ENCODE measurements around the gene ABCC10.
A peak's percentile ranks its signal among the peaks of the same experiment; 100 is the strongest.

ABCC10 gene

DNA sequence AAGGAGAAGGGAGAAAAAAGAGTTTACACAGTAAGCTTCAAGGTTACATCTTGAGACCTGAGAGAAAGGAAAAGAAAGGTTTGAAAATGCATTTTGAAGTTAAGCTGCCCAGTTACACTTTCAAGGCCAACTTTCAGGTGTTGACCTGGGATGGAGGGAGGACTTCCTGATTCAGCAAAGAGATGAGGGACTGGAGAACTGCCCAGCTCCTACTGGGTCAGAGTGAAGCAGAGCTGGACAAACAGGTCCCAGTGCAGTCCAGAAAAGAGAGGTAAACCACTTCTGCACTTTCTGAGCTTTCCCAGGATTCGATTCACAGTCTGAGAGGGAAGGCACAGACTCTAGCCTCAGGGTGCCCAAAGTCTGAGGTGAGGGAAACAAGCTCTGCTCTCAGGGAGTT is 44.1 kb downstream of the ABCC10 start:
- no peak for DNase-seq (ENCODE audit: low read depth)

DNA sequence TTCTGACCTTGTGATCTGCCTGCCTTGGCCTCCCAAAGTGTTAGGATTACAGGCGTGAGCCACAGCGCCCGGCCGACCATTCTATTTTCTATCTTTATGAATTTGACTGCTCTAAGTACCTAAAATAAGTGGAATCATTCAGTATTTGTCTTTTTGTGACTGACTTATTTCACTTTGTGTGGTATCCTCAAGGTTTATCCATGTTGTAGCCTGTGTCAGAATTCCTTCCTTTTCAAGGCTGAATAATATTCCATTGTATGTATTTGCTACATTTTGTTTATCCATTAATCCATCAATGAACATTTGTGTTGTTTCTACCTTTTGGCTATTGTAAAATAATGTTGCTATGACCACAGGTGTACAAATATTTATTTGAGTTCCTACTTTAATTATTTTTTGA is 45.2 kb downstream of the ABCC10 start:
- no peak for DNase-seq (ENCODE audit: low read depth)

DNA sequence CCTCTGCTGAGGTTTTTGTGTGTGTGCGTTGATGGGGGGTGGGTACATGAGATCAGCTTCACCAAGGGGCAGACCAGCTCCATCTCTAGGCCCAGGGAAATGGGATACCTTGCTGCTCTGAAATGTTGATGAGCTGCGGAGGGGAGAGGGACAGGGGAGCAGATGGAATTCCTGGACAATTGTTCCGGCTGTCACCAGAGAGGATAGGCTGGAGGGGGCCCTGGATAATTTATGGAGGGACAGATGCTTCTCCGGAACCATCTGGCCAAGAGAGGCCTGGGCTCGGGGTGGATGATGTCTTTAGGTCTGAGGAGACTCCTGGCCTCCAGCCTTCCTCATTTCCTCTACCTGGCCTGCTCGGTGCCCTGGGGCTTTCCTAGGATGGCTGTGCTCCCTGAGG is 48.2 kb downstream of the ABCC10 start:
- no peak for DNase-seq (ENCODE audit: low read depth)

DNA sequence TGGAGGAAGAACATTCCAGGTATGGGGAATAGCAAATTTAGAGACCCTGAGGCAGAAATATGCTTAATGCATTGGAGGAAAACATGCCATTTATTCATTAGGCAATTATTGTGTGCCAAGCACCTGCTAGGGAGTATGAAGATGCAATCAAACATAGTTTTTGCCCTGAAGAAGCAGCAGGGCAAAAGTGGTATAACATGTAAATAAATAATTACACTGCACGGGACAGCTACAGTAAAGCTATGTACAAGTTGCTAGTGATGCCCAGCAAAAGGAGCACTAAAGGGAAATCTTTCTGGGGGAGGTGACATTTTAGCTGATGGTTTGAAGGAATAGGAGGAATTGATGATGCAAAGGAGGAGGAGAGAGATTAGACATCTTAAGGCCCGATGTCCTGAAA is 49.4 kb downstream of the ABCC10 start:
- no peak for DNase-seq (ENCODE audit: low read depth)

DNA sequence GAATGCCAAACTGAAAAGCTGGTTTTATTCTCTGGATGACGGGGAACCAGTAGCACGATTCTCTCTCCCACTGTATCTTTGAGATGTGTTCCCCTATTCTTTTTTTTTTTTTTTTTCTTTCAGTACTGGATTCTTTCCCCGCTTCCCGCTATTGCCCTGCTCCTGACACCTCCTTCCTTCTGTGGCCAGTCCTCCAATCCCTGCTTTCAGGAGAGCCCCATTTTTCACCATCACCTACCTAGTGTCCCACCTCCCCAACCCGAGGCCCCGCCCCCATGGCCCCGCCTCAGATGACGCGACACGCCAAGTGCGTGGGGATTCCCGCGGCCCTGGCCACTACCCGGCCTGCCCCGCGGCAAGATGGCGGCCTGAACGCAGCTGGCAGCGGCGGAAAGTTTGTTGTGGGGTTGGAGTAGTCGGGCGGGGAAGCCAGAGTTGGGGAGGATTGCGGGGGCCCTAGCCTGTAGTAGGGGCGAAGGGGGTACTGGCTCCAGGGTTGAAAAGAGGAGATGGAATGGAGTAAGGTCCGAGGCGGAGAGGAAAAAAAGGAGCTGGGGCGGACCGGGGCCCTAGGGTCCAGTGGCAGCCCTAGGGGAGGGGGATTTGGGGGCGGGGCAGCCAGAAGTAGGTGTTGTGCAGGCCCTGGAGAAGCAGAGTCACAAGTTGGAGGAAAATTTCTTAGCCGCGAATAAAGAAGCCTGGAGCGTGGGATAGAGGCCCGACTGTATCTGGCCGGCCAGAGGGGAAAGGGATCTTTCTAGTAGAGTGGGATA is 50.1 kb downstream of the ABCC10 start, which contains the start of gene TJAP1:
Gene TJAP1, plus strand, starts transcription at position 336 of the 773 bp plus-strand sequence. CDS start 21,432 bp downstream, outside the sequence.
- DNase-seq (ENCODE audit: low read depth) = peak; percentile 31

DNA sequence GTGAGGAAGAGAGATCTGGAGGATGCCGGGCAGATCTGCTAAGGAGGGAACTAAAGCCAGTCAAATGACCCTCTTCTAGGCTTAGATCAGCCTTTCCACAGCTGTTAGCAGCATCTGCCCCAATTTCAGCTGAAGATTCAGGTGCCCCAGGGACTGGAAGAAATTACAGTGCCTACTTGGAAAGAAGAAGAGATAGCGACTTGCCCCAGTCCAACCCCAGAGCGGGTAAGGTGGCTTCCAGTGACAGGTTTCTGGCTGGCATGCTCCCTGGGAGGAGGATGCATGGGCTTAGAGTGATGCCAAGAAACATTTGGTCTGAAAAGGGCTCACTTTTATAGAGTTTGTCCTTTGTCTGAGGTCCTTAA is 50.6 kb downstream of the ABCC10 start:
- no peak for DNase-seq (ENCODE audit: low read depth)

DNA sequence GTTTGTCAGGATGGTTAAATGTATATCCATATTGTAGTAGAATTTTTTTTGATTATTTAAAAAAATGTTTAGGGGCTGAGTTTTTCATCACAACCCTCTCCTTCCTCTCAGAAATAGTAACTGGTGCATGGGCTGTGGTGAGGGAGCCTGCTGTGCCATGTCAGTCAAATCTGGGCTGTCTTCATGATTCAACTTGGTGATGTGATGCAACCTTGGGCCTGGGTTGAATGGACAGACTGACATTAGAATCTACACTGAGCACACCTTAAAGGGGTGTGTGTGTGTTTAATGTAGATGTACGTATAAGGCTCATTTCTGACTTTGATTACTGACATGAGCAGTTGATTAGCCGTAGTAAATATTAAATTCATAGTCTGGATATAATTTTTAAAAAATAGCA is 53.7 kb downstream of the ABCC10 start:
- no peak for DNase-seq (ENCODE audit: low read depth)

DNA sequence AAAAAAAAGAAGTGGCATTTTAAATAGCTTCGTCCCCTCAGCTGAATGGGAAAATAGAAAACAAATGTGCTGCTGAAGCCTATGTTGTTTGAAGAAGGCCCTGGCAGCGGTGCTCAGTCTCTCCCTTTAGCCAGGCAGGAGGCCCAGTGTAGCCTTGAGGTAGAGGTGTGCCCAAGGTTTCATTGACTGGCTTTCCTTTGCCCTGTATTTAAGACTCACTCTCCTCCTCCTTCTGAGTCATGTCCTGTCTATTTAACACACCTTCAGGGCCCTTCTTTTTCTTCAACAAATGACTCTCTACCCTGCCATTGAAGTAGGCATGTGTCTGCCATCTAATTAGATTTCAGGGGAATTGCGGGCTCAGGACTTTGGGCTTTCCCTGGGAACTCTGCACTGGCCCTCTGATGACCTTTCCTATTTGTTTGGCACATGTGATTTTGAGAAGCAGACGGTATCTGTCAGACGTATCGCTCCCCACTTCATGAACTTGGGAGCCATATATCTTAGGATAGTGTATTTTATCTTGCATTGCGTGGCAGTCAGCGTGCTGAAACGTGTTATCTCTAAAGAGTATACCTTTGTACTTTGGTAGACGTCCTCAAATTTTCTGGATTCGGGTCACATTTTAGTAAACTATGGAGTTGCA is 54.4 kb downstream of the ABCC10 start:
- DNase-seq (ENCODE audit: low read depth) = no peak

DNA sequence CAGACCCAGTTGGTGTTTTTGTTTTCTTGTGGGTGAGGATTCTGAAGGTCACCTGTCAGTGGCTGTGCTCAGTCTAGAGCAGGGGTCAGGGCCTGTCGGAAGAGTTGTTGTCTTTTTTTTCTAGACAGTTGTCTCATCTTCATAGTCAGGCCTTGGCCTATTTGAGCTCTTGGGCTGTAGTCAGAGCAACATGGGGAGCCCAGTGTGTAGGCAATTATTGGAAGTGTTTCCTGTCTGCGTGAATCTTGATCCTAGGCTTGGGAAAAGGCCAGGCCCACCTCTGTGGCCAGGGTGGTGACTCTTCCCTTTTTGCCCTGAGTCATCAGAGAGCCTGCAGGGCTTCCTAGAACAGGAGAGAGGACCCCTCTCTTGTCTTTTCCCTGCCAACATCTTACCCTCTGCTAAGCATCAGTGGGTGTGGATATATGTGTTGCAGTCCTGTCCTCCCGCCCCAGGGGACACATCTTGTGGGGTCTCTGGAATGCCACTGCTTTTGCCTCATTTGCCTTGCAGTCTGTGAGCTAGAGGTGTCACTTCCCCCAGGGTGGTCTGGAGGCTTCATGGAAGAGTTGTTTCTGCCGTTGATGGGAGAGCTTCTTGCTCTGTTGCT is 61.4 kb downstream of the ABCC10 start:
- DNase-seq (ENCODE audit: low read depth) = no peak

DNA sequence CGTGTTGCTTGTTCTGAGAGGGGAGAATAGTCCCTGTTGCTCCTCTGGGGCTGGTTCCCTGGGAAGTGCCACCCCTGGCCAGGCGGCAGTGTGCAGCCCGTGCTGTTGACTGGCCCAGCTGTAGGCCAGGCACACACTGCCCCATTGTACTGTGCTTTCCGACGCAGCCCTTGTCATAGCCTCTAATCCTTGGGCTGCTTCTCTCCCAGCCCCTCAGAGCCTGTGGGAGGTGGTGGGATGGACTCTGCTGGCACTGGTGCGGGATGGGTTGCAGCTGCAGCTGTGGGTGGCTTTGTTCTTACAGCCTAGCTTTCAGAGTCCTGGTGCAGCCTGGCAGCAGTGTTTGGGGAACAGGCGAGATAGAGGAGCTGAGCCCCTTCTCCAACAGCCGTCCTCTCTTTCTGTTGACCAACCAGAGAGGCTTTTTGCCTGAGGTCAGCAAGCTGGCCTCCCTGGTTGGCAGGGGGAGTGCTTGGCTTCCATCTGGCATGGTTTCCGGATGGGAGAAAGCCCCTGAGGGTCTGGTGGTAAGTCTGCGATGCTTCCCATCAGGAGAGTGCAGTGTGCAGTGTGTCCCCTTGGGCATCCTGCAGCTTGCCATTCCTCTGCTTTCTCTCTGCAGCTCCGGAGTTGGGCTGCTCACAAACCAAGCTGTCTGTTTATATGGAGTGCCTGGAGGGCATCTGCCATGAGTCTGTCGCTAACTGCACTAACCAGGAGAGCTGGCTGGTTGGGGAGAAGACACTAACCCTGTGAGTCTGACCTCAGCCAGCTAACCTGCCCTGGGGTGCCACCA is 62.1 kb downstream of the ABCC10 start:
- no peak for DNase-seq (ENCODE audit: low read depth)

DNA sequence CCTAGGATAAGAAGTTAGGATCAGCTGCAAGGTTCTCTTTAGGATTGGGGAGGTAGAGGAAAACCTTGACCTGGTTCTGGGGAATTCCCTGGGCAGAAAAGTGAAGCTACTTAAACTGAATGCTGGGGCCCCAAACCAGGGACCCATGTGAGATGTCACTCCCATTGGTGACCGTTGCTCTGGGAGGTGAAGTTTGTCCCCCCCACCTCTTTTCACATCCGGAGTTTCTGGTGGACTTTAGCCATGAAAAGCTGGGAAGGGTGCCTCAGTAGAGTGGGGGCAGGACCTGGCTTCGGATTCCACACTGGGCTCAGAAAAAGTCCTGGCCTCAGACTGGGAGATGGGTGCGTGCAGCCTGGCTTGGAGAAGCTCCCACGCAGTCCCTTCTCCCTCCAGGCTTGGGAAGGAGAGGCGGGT is 63.2 kb downstream of the ABCC10 start:
- DNase-seq (ENCODE audit: low read depth) = no peak

DNA sequence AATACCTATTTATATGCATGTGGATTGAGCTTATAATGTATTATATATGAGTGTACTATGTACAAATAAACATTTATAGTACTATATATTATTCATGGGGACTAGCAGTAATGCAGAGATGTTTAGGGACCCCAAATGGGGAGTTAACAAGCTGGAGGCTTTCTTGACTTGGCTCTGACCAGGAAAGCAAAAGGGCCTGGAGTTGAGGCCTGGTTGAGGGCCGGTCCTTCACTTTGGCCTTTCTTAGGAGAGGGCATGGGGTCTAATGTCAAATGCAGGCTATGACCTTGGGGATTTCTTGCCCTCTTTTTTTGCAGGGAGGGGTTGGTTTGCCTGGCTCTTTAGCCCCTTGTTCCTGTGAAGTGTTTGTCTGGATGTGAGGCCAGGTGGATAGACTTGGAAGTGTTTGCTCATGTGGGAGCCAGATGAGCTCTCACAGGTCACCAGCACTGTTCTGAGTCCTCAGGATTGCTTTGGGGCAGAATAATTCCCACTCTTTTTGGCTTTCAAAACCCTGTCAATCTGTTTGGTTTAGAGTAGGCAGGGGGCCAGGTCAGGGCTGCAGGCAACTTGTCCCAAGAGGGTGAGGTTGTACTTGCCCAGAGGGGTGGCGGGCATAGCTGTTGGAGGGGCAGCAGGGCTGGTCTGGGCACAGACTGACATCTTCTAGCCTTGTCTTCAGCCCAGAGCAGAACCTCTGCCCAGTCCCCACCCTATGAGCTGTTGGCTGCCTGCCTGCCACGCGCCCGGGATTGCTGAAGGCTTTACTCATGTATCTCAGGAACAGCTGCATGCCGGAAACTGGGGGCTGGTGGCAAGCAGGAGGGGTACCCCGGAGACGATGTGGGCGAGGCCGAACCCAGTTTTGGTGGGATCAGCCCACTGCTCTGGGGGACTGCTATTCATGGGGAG is 64.7 kb downstream of the ABCC10 start:
- peak; percentile 33 for DNase-seq (ENCODE audit: low read depth)

DNA sequence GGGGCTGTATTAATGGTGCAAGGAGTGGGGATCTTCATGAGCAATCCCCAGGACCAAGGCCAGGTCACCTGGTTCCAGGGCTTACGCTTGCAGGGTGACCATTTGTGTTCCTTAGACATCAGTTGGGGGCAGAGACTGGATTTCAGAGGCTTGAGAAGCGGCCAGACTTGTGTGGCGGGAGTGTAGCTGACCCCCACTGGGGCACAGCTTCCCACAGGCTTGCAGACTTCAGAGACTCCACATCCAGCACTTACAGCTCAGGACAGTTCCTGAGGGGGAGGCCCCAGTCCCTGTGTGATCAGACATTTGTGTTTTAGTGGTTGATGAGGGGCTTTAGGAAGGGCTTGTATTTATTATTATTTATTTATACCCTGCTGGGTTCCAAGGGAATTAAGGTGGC is 65.3 kb downstream of the ABCC10 start:
- no peak for DNase-seq (ENCODE audit: low read depth)

DNA sequence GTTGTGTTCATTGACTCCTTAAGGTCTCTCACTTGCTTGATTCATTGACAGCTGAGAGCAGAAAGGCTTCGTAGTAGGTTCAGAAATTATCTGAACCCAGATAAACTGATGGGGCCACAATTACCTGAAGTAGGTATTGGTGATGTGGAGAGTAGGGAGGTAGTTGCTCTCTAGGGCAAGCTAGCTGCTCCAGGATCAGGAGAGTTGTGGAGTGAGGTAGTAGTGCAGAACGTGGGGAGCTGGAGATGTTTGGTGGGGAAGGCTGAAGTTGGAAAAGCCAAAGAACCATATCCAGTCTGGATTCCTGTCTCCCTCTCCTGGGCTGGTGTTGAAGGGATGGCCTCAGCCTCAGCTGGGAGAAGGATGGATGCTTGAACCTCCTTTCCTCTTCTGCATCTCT is 65.9 kb downstream of the ABCC10 start:
- DNase-seq (ENCODE audit: low read depth) = no peak

DNA sequence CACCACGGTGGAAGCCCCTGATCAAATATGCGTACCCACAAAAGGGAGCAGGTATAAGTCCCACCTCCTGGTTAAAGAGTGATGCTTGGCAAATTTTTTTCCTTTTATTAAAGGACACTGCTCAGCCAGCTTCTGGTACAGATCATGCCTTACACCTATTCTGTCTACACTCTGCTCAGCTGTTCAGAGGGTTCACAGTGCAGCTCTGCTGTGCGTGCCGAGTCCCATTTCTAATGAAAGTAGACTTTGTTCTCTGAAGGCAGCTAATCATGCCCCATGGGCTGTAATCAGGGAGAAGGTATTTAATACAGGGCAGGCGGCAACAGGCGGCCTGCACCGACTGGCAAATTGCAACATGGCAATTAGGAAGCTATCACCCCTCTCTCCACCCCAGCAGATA is 66.5 kb downstream of the ABCC10 start:
- DNase-seq (ENCODE audit: low read depth) = no peak

DNA sequence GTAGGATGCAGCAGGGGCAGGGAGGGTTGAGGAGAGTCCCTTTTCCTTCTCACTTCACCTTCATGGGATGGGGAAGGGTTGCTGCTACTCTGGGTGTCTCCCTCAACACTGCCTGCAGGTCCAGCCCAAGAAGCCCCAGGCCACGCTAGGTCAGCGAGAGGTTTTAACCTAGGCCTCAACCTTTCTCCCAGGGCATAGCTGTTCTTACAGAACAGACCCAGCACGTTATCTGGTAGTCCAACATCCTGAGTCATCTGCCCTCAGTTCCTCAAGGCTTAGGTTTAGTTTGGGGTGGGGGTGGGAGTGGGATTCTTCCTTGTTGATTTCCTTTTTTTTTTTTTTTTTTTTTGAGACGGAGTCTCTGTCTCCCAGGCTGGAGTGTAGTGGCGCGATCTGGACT is 67.0 kb downstream of the ABCC10 start:
- DNase-seq (ENCODE audit: low read depth) = no peak

DNA sequence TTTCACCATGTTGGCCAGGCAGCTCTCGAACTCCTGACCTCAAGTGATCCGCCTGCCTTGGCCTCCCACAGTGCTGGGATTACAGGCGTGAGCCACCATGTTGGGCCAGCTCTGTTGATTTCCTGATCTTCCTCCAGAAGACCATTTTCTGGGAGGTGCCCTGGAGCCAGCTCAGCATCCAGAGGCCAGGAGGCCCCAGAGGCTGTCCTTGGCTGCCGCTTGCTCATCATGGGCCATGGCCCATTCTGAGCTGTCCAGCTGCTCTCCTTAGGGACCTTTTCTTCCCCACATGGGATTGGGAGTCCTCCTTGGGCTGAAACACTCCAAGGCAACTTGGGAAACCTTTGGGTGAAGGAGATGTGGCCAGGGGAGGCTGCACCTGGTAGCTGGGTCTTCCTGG is 67.4 kb downstream of the ABCC10 start:
- DNase-seq (ENCODE audit: low read depth) = no peak

DNA sequence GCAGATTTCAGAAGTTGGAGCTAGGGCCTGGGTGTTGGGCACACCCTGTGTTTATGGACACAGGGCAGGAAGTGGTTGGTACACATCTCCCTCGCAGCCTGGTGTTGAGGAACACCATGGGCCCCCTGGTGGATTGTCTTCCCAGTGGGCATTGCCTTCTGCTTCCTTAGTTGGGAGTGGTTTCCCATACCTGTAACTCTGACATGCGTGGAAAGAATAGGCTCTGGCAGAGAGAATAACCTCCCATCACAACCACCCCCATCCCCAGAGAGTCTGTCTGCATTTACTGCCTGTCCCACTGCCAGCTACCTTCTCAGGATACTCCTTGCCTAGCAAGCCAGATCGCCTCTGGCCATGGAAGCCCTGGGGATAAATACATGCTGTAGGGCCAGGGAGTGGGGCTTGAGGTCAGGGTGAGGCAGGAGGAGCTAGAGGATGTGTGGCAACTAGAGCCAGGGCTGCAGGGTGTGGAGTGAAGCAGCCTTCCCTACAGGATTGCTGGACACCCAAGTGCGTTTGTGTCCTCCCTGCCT is 68.1 kb downstream of the ABCC10 start:
- DNase-seq (ENCODE audit: low read depth) = no peak

DNA sequence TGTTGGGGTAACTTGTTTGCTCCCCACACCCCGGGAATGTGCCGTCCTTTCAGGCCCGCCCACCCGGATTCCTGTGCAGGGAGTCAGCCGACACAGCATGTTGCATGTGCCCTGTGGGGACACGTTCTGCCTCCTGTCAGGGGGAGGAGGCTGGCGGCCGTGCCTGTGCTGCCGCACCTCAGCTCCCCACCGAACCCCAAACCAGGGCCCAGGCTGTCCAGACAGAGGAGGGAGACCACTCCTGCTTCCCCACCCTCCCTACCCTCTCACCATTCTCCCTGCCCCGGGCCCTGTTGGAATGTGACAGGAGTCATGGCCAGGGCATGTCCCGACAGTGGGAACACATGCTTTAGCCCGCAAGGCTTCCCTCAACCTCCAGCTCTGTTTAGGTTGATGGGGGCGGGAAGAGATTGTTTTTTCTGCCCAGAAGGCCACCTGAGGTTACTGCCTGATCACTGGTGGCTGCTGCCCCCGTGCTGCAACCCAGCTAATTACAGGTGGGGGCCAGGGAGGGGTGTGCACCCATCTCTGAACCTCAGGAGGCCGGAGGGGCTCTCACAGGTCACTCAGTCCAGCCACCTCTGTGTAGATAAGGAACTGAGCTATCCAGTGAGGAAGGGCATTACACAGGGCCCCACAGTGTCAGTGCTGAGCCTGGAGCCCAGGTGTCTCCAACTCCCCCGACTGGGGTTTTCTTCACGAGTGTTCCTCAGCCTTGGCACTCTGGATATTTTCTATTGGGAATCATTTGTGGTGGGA is 69.2 kb downstream of the ABCC10 start:
- no peak for DNase-seq (ENCODE audit: low read depth)

DNA sequence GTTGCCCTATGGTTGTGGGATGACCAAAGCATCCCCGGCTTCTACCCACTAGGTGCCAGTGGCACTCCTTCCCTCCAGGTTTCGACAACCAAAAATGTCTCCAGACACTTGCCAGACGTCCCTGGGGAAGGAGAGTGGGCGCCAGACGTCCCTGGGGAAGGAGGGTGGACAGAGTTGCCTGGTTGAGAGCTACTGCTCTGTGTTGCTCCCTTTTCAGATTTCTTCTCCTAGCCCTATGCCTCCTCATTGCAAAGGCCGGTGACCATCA is 69.7 kb downstream of the ABCC10 start:
- no peak for DNase-seq (ENCODE audit: low read depth)

DNA sequence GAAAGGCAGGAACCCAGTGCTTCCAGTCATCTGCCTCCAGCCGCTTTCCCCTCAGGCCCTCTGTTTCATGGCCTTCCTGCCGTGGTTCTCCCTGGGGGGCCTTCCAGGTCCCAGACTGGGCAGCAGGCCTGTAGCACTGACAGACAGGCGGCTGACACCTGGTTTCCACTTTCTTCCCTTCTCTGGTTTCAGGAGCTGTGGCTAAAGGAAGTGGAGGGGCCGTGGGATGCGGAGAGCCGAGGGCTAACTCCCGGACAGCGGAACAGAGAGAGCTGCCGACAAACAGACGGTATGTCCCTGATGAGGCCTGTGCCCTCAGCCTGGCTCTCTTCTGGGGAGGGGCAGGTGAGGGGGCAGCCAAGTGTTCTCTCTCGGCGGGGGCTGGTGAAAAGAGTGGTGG is 70.3 kb downstream of the ABCC10 start:
- no peak for DNase-seq (ENCODE audit: low read depth)

Data from GM04503 (cell line).